CD4-positive, alpha-beta T cell treated with Interleukin-17A for 1 hour (primary cell): ENCODE data around the gene KLHDC10.
"Not testable (repeated sequence)": the region's sequence is repeated elsewhere in the genome, so short reads cannot be mapped to it uniquely, and the experiment has no call there.

ENCODE experiments used
- DNase-seq: peaks from one replicate; pipeline ENCODE4 v3.0.0-alpha.2; 2020

KLHDC10 gene

GRCh38 chr7:130079846-130080394 is 9.6 kb downstream of the KLHDC10 start:
- DNase-seq = no peak

- DNase-seq = not testable (repeated sequence)
These were observed 13.2 kb downstream of the KLHDC10 start for GRCh38 chr7:130083497-130083896.

- DNase-seq = peak; percentile 28
These were observed 13.9 kb downstream of the KLHDC10 start for GRCh38 chr7:130084037-130084875.

GRCh38 chr7:130085235-130085634 is 14.9 kb downstream of the KLHDC10 start:
- DNase-seq = not testable (repeated sequence)

GRCh38 chr7:130086938-130087337 is 16.6 kb downstream of the KLHDC10 start:
- no peak for DNase-seq

GRCh38 chr7:130087364-130087763 is 17.0 kb downstream of the KLHDC10 start:
- no peak for DNase-seq

- no peak for DNase-seq
These were observed 20.6 kb downstream of the KLHDC10 start for GRCh38 chr7:130090745-130091532.

GRCh38 chr7:130091999-130092398 is 21.7 kb downstream of the KLHDC10 start:
- no peak for DNase-seq

- no peak for DNase-seq
These were observed 22.3 kb downstream of the KLHDC10 start for GRCh38 chr7:130092598-130092997.

GRCh38 chr7:130095812-130096211 is 25.5 kb downstream of the KLHDC10 start:
- DNase-seq = no peak

GRCh38 chr7:130096243-130096827 is 26.0 kb downstream of the KLHDC10 start:
- DNase-seq = no peak

GRCh38 chr7:130099331-130099730 is 29.0 kb downstream of the KLHDC10 start:
- DNase-seq = no peak

- no peak for DNase-seq
These were observed 32.3 kb downstream of the KLHDC10 start for GRCh38 chr7:130102588-130102987.

GRCh38 chr7:130107949-130108674 is 37.8 kb downstream of the KLHDC10 start:
- DNase-seq = no peak

- no peak for DNase-seq
These were observed 38.5 kb downstream of the KLHDC10 start for GRCh38 chr7:130108809-130109208.

GRCh38 chr7:130112093-130112492 is 41.8 kb downstream of the KLHDC10 start:
- DNase-seq = no peak

GRCh38 chr7:130112662-130113425 is 42.5 kb downstream of the KLHDC10 start:
- DNase-seq = no peak

- not testable (repeated sequence) for DNase-seq
These were observed 43.1 kb downstream of the KLHDC10 start for GRCh38 chr7:130113426-130113805.

- DNase-seq = no peak
These were observed 43.6 kb downstream of the KLHDC10 start for GRCh38 chr7:130113887-130114286.

- no peak for DNase-seq
These were observed 44.0 kb downstream of the KLHDC10 start for GRCh38 chr7:130114374-130114773.

- no peak for DNase-seq
These were observed 44.4 kb downstream of the KLHDC10 start for GRCh38 chr7:130114776-130115175.

- no peak for DNase-seq
These were observed 48.0 kb downstream of the KLHDC10 start for GRCh38 chr7:130118294-130118693.
